IMR-90 (cell line): Measurements from ENCODE around the gene CFAP43. TPM values are rescaled to one million over a fixed set of nuclear protein-coding genes. Genes with fewer than 3 reads are reported as not detected.

Experiments
- ATAC-seq: fragments of 200-7000 bp; cut with Tn5 transposase; 2 replicates; pipeline ENCODE4 v1.9.1; 2020; ENCODE audit warnings: low read depth, mild to moderate bottlenecking, moderate library complexity
- BruUV-seq: library from RNA; stranded (reverse); fragments of 400-500 nt; replicated peaks from 2 replicates; lab custom pipeline; 2021; lab: Mats Ljungman, UMichigan
- CTCF ChIA-PET: fragments of 300-600 bp; formaldehyde crosslinking; extraction: SDS; loops from one replicate; lab custom pipeline; 2021; ENCODE audit warnings: antibody characterized with exemption; lab: Yijun Ruan, JAX
- POLR2A ChIA-PET: fragments of 300-600 bp; sonication (Branson Sonifier 250); formaldehyde crosslinking; loops from one replicate; lab custom pipeline; 2022; ENCODE audit warnings: antibody characterized with exemption; ENCODE audit not compliant: unreplicated experiment; lab: Charles Lee
- DNase-seq: peaks from one replicate; pipeline ENCODE4 v3.0.0; 2013
- H2AFZ ChIP-seq: replicated peaks from 2 replicates; pipeline ENCODE3; 2013; ENCODE audit warnings: low read length, mild to moderate bottlenecking; ENCODE audit not compliant: poor library complexity
- H2AK5ac ChIP-seq: 2 replicates; pipeline ENCODE4 v1.6.1; 2013; ENCODE audit warnings: low read depth, low read length, inconsistent platforms
- H2AK9ac ChIP-seq: replicated peaks from 2 replicates; pipeline ENCODE3; 2013; ENCODE audit warnings: mild to moderate bottlenecking, low read depth, low read length, moderate library complexity; ENCODE audit not compliant: poor library complexity
- H2BK120ac ChIP-seq: 2 replicates; pipeline ENCODE4 v1.6.1; 2013; ENCODE audit warnings: low read depth, low read length, inconsistent platforms
- H2BK15ac ChIP-seq: 3 replicates; pipeline ENCODE4 v1.6.1; 2013; ENCODE audit warnings: low read depth, low read length, inconsistent platforms
- H2BK20ac ChIP-seq: 2 replicates; pipeline ENCODE4 v1.6.1; 2013; ENCODE audit warnings: low read depth, mild to moderate bottlenecking, inconsistent platforms, low read length, moderate library complexity
- H2BK5ac ChIP-seq: 2 replicates; pipeline ENCODE4 v1.6.1; 2013; ENCODE audit warnings: mild to moderate bottlenecking, low read depth, low read length, inconsistent platforms; ENCODE audit not compliant: poor library complexity, severe bottlenecking
- H3K14ac ChIP-seq: replicated peaks from 2 replicates; pipeline ENCODE4 v1.6.1; 2013; ENCODE audit warnings: low read depth, low read length, inconsistent platforms
- H3K18ac ChIP-seq: 2 replicates; pipeline ENCODE4 v1.6.1; 2013; ENCODE audit warnings: low read depth, low read length, control low read depth
- H3K23ac ChIP-seq: 2 replicates; pipeline ENCODE4 v1.6.1; 2013; ENCODE audit warnings: low read depth, low read length, inconsistent platforms
- H3K27ac ChIP-seq: 2 replicates; pipeline ENCODE4 v1.5.1; 2013; ENCODE audit warnings: mild to moderate bottlenecking, control low read depth, low read length; ENCODE audit not compliant: insufficient read depth
- H3K27me3 ChIP-seq: 2 replicates; pipeline ENCODE4 v1.6.1; 2013; ENCODE audit warnings: low read length; ENCODE audit not compliant: control insufficient read depth, insufficient read depth
- H3K36me3 ChIP-seq: 2 replicates; pipeline ENCODE4 v1.6.1; 2013; ENCODE audit warnings: low read length, mixed read lengths; ENCODE audit not compliant: control insufficient read depth, insufficient read depth
- H3K4ac ChIP-seq: 2 replicates; pipeline ENCODE4 v1.6.1; 2013; ENCODE audit warnings: low read depth, low read length, inconsistent platforms
- H3K4me1 ChIP-seq: 2 replicates; pipeline ENCODE4 v1.6.1; 2013; ENCODE audit warnings: low read length, mixed read lengths; ENCODE audit not compliant: control insufficient read depth, insufficient read depth
- H3K4me2 ChIP-seq: 2 replicates; pipeline ENCODE4 v1.6.1; 2013; ENCODE audit warnings: low read depth, mild to moderate bottlenecking, control low read depth, low read length, moderate library complexity
- H3K4me3 ChIP-seq: 2 replicates; pipeline ENCODE4 v1.5.1; 2013; ENCODE audit warnings: low read depth, mild to moderate bottlenecking, control low read depth, low read length, moderate library complexity; ENCODE audit not compliant: insufficient read depth
- H3K56ac ChIP-seq: 2 replicates; pipeline ENCODE4 v1.6.1; 2013; ENCODE audit warnings: low read length, inconsistent platforms; ENCODE audit not compliant: insufficient read depth; ENCODE audit errors: extremely low read depth
- H3K79me1 ChIP-seq, 2 experiments: 2 replicates each; pipeline ENCODE4 v1.6.1; 2013; ENCODE audit warnings: low read length in 2 of 2, inconsistent platforms in 1 of 2, low read depth in 1 of 2
- H3K9ac ChIP-seq: 2 replicates; pipeline ENCODE4 v1.6.1; 2013; ENCODE audit warnings: low read depth, low read length, control low read depth
- H3K9me1 ChIP-seq: 2 replicates; pipeline ENCODE4 v1.6.1; 2013; ENCODE audit warnings: low read length, inconsistent platforms; ENCODE audit not compliant: insufficient read depth
- H3K9me3 ChIP-seq: 2 replicates; pipeline ENCODE4 v1.6.1; 2013; ENCODE audit warnings: low read length; ENCODE audit not compliant: control insufficient read depth, insufficient read depth
- H4K20me1 ChIP-seq: 2 replicates; pipeline ENCODE4 v1.6.1; 2013; ENCODE audit warnings: low read length, inconsistent platforms; ENCODE audit not compliant: insufficient read depth
- H4K5ac ChIP-seq: 2 replicates; pipeline ENCODE4 v1.6.1; 2013; ENCODE audit warnings: mild to moderate bottlenecking, low read depth, low read length, control low read depth
- H4K8ac ChIP-seq, 2 experiments: 2 replicates each; pipeline ENCODE4 v1.6.1; 2013; ENCODE audit warnings: low read depth in 2 of 2, low read length in 2 of 2, control low read depth in 1 of 2, inconsistent platforms in 1 of 2
- H4K91ac ChIP-seq: 2 replicates; pipeline ENCODE4 v1.6.1; 2013; ENCODE audit warnings: low read depth, low read length, inconsistent platforms; ENCODE audit not compliant: insufficient read depth
- MAZ ChIP-seq: IDR thresholded peaks from 2 replicates; pipeline ENCODE4 v1.6.1; 2012; ENCODE audit warnings: low read depth, mild to moderate bottlenecking, low read length, improper control_type of control experiment, moderate library complexity, borderline replicate concordance
- NFE2L2 ChIP-seq: fragments of 150-350 bp; IDR thresholded peaks from 2 replicates; pipeline ENCODE4 v1.6.1; 2016; ENCODE audit warnings: low read depth, mild to moderate bottlenecking, low read length
- SMC3 ChIP-seq: fragments of 150-350 bp; IDR thresholded peaks from 2 replicates; pipeline ENCODE4 v1.6.1; 2016; ENCODE audit warnings: low read depth, mild to moderate bottlenecking, antibody characterized with exemption, low read length, moderate library complexity
- WGBS, 2 experiments: methylation state at CpG; one replicate each; pipeline versions ENCODE4 v1.1.5 to v1.1.7; 2013; ENCODE audit warnings: missing lambda C conversion rate in 2 of 2; ENCODE audit not compliant: insufficient read length in 1 of 2; ENCODE audit errors: extremely low coverage in 2 of 2; 5-methylcytosine and 5-hydroxymethylcytosine counted together
- dilution Hi-C: fragments of 300-500 bp; cut with HindIII; formaldehyde crosslinking; loops from one replicate; pipeline ENCODE4 v1.14.3; 2018; ENCODE audit warnings: low sequenced_read_pairs; ENCODE audit not compliant: unreplicated experiment
- in situ Hi-C: fragments of 300-500 bp; cut with MboI; formaldehyde crosslinking; loops from 3 replicates; pipeline ENCODE4 v1.14.3; 2019; ENCODE audit warnings: low sequenced_read_pairs, inconsistent platforms, mixed read lengths
- intact Hi-C: fragments of 100-400 bp; cut with micrococcal nuclease; formaldehyde crosslinking; loops from 2 replicates; pipeline ENCODE4 v1.10.0; 2022
- polyA plus RNA-seq, 3 experiments: library from polyadenylated mRNA; depleted of rRNA; stranded (reverse); fragments of >200 nt; gene quantifications; 2 replicates each; pipeline ENCODE4 v1.2.3, GENCODE V29; 2012; ENCODE audit warnings: low replicate concordance in 1 of 3
- total RNA-seq: library from RNA; depleted of rRNA; stranded (reverse); fragments of >200 nt; gene quantifications from 2 replicates; pipeline ENCODE4 v1.2.3, GENCODE V29; 2012

CFAP43 gene
- total and polyA plus RNA-seq, 2 of the 4 experiments (the other 2 are of a cell fraction) = under 0.01 to 0.05 TPM

GRCh38 chr10:104208730-104209129 is 23.4 kb downstream of the CFAP43 start:
- POLR2A ChIA-PET = no interaction called here
- no peak overlapping the region for H2BK5ac ChIP-seq
- H2AK5ac ChIP-seq = no peak overlapping the region
- H3K4ac ChIP-seq = no peak overlapping the region
- H3K27me3 ChIP-seq = peaks cover 31% of the 10 kb centered on the region
- dilution Hi-C loops = no loop called here
- no peak overlapping the region for H3K23ac ChIP-seq
- no peaks in the 10 kb centered on the region for H3K9me1 ChIP-seq
- no peak for TF ChIP-seq MAZ
- no peak for TF ChIP-seq SMC3
- no peak for TF ChIP-seq NFE2L2
- no peak overlapping the region for H3K4me3 ChIP-seq
- H3K27ac ChIP-seq = no peak overlapping the region
- H3K14ac ChIP-seq = no peak overlapping the region
- H4K8ac ChIP-seq = no peak overlapping the region
- H2AFZ ChIP-seq = no peak overlapping the region
- no peaks in the 10 kb centered on the region for H4K20me1 ChIP-seq
- H3K4me1 ChIP-seq = no peaks in the 10 kb centered on the region
- CTCF ChIA-PET = no interaction called here
- no peak overlapping the region for H2BK120ac ChIP-seq
- H3K9ac ChIP-seq = no peak overlapping the region
- no peak overlapping the region for H3K18ac ChIP-seq
- no peak overlapping the region for H4K91ac ChIP-seq
- no peaks in the 10 kb centered on the region for H3K9me3 ChIP-seq
- H3K4me2 ChIP-seq = no peak overlapping the region
- ATAC-seq = no peak
- H2AK9ac ChIP-seq = no peak overlapping the region
- no peaks in the 10 kb centered on the region for H3K36me3 ChIP-seq
- no peak overlapping the region for H2BK15ac ChIP-seq
- WGBS, 2 experiments = no CpG with 5 or more reads among the region's 3 CpGs
- no peak overlapping the region for H4K5ac ChIP-seq
- no peak for DNase-seq
- H3K56ac ChIP-seq = no peak overlapping the region
- no peaks in the 10 kb centered on the region for H3K79me1 ChIP-seq
- no TSS peak for BruUV-seq
- in situ Hi-C loops = loop anchor here (5.0 to 25.0 kb wide), 3 partner anchors 166 to 496 kb away; no protein-coding TSS in a partner anchor
- intact Hi-C loops = loop anchor here (1.0 to 5.0 kb wide), 6 partner anchors 86 to 496 kb away; partner anchors contain the start of genes SFR1 and SLK
- no peak overlapping the region for H2BK20ac ChIP-seq
